Right lobe of liver (tissue), 4 donors: Measurements from ENCODE around the gene C2orf92.

Experiments
- CTCF ChIP-seq, 4 donors: fragments of 200-600 bp in 3 of 4; fragments of 450-650 bp in 1 of 4; IDR thresholded peaks; one replicate each; pipeline versions ENCODE4 v1.5.1 to v1.8.0; 2016 to 2022; ENCODE audit warnings: antibody characterized with exemption in 4 of 4, mild to moderate bottlenecking in 2 of 4
- POLR2A ChIP-seq: fragments of 450-650 bp; IDR thresholded peaks from one replicate; pipeline ENCODE4 v1.6.1; 2017; ENCODE audit warnings: antibody characterized with exemption, mild to moderate bottlenecking
- donor health status: DM: no; HTN: no; CAD: no.
- donor health status: DM: no; HTN: no; CAD: no.
- donor health status: DM: no; HTN: yes; CAD: no.

DNA sequence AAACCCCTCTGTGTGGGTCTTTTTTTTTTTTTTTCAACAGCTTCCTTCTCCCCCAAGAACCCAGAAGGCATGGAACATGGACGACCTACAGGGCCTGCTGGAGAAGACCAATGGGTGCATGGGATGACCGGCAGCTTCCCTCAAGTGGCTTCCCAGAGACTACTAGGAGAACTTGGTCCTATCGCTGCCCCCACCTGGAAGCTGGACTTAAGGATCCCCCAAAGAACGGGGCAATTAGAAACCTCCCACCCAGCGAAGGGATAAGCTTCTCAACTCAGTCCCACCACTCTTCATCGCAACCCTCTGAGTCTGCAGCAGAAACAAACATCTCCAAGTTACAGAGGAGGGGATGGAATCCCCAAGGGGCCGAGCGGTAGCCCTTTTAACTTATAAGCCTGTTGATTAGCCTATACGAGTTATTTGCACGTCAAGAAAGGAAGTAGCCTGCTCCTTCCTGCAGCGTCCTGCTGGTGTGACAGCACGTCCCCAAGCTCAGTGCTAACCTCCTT, 7.1 kb upstream of the C2orf92 start:
- TF ChIP-seq CTCF (IDR thresholded peaks at IDR 0.05) (no peak), POLR2A (no peak)
